ENCODE results near the gene RPL4. TPM values are rescaled to one million over a fixed set of nuclear protein-coding genes. Genes with fewer than 3 reads are reported as not detected.

RPL4 gene
- total RNA-seq, 1 experiment from 2014 or later = 3,988 TPM

DNA sequence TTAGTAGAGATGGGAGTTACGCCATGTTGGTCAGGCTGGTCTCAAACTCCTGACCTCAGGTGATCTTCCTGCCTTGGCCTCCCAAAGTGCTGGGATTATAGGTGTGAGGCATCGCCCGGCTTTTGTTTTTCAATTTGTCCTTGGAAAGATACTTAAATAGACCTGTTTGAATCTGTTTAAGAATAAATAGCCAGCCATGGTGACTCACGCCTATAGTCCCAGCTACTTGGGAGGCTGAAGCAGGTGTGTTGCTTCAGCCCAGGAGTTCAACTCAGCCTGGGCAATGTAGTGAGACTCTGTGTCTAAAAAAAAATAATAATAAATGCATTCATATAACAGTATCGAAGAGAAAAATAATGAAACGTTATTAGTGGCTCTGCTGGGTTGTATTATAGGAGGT is 24.4 kb downstream of the RPL4 start:
- H3K9me3 Mint-ChIP-seq = no peaks in the 10 kb centered on the region

More for the DNA sequence above, 24.4 kb downstream of the RPL4 start:
- Histone ChIP-seq H4K5ac (ENCODE audit: insufficient read length, low read depth, low read length) (no peak overlapping the region), H3K4me2 (ENCODE audit: insufficient read depth, insufficient read length, low read length) (no peak overlapping the region), H3K9ac (ENCODE audit: extremely low read depth, insufficient read length, low read length) (no peak overlapping the region), H2AFZ (ENCODE audit: low read length) (no peak overlapping the region), H3K27ac (ENCODE audit: insufficient read length, low read depth, low read length) (no peak overlapping the region), H3T11ph (ENCODE audit: low read length) (no peak overlapping the region), H4K91ac (ENCODE audit: insufficient read length, low read depth, low read length) (no peak overlapping the region), H2AK5ac (ENCODE audit: insufficient read length, low read length) (no peak overlapping the region), H2BK20ac (ENCODE audit: low read depth, low read length, poor library complexity, severe bottlenecking) (no peak overlapping the region), H3K4ac (ENCODE audit: low read depth, low read length) (no peak overlapping the region), H3K79me2 (ENCODE audit: insufficient read depth, low read length) (no peaks in the 10 kb centered on the region), H2BK120ac (ENCODE audit: low read depth, low read length, poor library complexity, severe bottlenecking) (no peak overlapping the region), H3K56ac (ENCODE audit: insufficient read length, low read depth, low read length) (no peak overlapping the region), H3K79me1 (ENCODE audit: insufficient read depth, low read depth, low read length, poor library complexity, severe bottlenecking) (no peaks in the 10 kb centered on the region), H3K18ac (ENCODE audit: insufficient read length, low read depth, low read length) (no peak overlapping the region), H3K14ac (ENCODE audit: insufficient read depth, low read length) (no peak overlapping the region), H4K20me1 (ENCODE audit: control insufficient read depth, insufficient read depth, insufficient read length) (no peaks in the 10 kb centered on the region), H3K23ac (ENCODE audit: insufficient read length, low read depth, low read length) (no peak overlapping the region), H2BK5ac (ENCODE audit: insufficient read length, low read length) (no peak overlapping the region), H2BK15ac (ENCODE audit: low read depth, low read length) (no peak overlapping the region), H3K23me2 (ENCODE audit: insufficient read length, low read depth, low read length, poor library complexity, severe bottlenecking) (no peaks in the 10 kb centered on the region), H4K8ac (replicated peaks; ENCODE audit: insufficient read length, low read depth, low read length) (no peak overlapping the region), H2BK12ac (ENCODE audit: insufficient read length, low read depth, low read length) (no peak overlapping the region), H3K27me3 (ENCODE audit: insufficient read depth, low read length) (no peaks in the 10 kb centered on the region), H3K9me3 (ENCODE audit: control insufficient read depth, low read depth, low read length) (no peaks in the 10 kb centered on the region), H3K4me1 (ENCODE audit: insufficient read depth, low read length) (peaks cover 10% of the 10 kb centered on the region; the same call in 1 of the 2 replicates)
- Mint-ChIP-seq H3K4me3 (no peak overlapping the region), H3K27me3 (ENCODE audit: low read depth) (no peaks in the 10 kb centered on the region), H3K4me1 (peaks cover 24 to 26% of the 10 kb centered on the region in 2 experiments), H3K27ac (no peak overlapping the region), H3K36me3 (ENCODE audit: insufficient read depth in 1 of 3, low read depth in 3 of 3) (peaks cover 27 to 34% (median 28%) of the 10 kb centered on the region in 3 experiments)
- no peak for DNase-seq
- no peak for TF ChIP-seq CTCF (conservative IDR thresholded peaks at IDR 0.05)
- 100% methylated on average over 2 of the region's 6 CpGs for WGBS (ENCODE audit: extremely low coverage, insufficient read length, low lambda C conversion rate)

Measured in H9 (cell line).